ENCODE data around the gene ARHGEF12.

- TF ChIP-seq TARDBP (IDR thresholded peaks at IDR 0.05; ENCODE audit: borderline replicate concordance) (no peak), GABPA (IDR thresholded peaks at IDR 0.05; ENCODE audit: low read depth) (no peak), RB1 (IDR thresholded peaks at IDR 0.05; ENCODE audit: borderline replicate concordance) (no peak), STAT3 (IDR thresholded peaks at IDR 0.05; ENCODE audit: low read depth, low read length) (no peak), EP300 (IDR thresholded peaks at IDR 0.05; ENCODE audit: borderline replicate concordance in 1 of 2, control insufficient read depth in 1 of 2, low read depth in 2 of 2, low read length in 2 of 2) (no peak), SMC3 (IDR thresholded peaks at IDR 0.05; ENCODE audit: borderline replicate concordance, low read length) (no peak)
Measured at GRCh38 chr11:120398132-120398531, 61.9 kb downstream of the ARHGEF12 start.
